Gastrocnemius medialis (tissue), 4 donors: ENCODE results near the gene SF3A1. TPM values are rescaled to one million over a fixed set of nuclear protein-coding genes. Genes with fewer than 3 reads are reported as not detected.

Experiments
- ATAC-seq, 2 donors: fragments of 150-250 bp; one replicate each; pipeline ENCODE4 v1.9.1; 2016
- DNase-seq, 2 donors: peaks; one replicate each; pipeline ENCODE4 v3.0.0-alpha.2; 2019
- H3K27ac ChIP-seq, 4 donors: fragments of 200-600 bp; sonication (generic); 1 replicate in 1 of 4; 2 replicates in 3 of 4; pipeline ENCODE4 v1.5.1; 2016 to 2018; ENCODE audit warnings: mild to moderate bottlenecking in 2 of 4, moderate library complexity in 1 of 4
- H3K27me3 ChIP-seq, 3 donors: fragments of 200-600 bp; sonication (generic) in 2 of 3; 1 replicate in 1 of 3; 2 replicates in 2 of 3; pipeline versions ENCODE4 v1.5.1 to v1.6.0; 2016 to 2019; ENCODE audit warnings: mild to moderate bottlenecking in 1 of 3, moderate library complexity in 1 of 3
- H3K36me3 ChIP-seq, 2 donors: fragments of 200-600 bp; sonication (generic) in 1 of 2; one replicate each; pipeline ENCODE4 v1.5.1; 2017 to 2018
- H3K4me1 ChIP-seq, 2 donors: fragments of 200-600 bp; sonication (generic) in 1 of 2; one replicate each; pipeline ENCODE4 v1.5.1; 2016 to 2017; ENCODE audit warnings: mild to moderate bottlenecking in 2 of 2
- H3K4me3 ChIP-seq, 4 donors: fragments of 200-600 bp; sonication (generic) in 3 of 4; 1 replicate in 1 of 4; 2 replicates in 3 of 4; pipeline ENCODE4 v1.5.1; 2016 to 2019; ENCODE audit warnings: mild to moderate bottlenecking in 2 of 4
- H3K9me3 ChIP-seq, 3 donors: fragments of 200-600 bp; sonication (generic) in 2 of 3; 1 replicate in 1 of 3; 2 replicates in 2 of 3; pipeline ENCODE4 v1.5.1; 2016 to 2019
- POLR2A ChIP-seq, 2 donors: fragments of 450-650 bp; IDR thresholded peaks; one replicate each; pipeline ENCODE4 v1.6.1; 2017; ENCODE audit warnings: antibody characterized with exemption in 2 of 2, mild to moderate bottlenecking in 2 of 2, moderate library complexity in 2 of 2
- in situ Hi-C, 4 donors: fragments of 200-750 bp; cut with MboI; loops; one replicate each; pipeline versions ENCODE4 v1.15.0 to v1.8.0; 2017; ENCODE audit warnings: low sequenced_read_pairs in 4 of 4
- intact Hi-C: fragments of 100-400 bp; cut with DNase I; formaldehyde crosslinking; loops from one replicate; pipeline ENCODE4 v1.15.1; 2023; ENCODE audit warnings: low total_unique reads
- total RNA-seq, 4 donors: library from RNA; depleted of rRNA; stranded (reverse); fragments of >200 nt; gene quantifications; one replicate each; pipeline versions ENCODE4 v1.1.0 to v1.2.3, GENCODE V29; 2016
- TF ChIP-seq, protein P1 (sequence below), 5 experiments: fragments of 450-650 bp in 3 of 5; fragments of 200-600 bp in 2 of 5; sonication (generic) in 2 of 5; IDR thresholded peaks in 4 of 5; conservative IDR thresholded peaks in 1 of 5; 1 replicate in 4 of 5; 2 replicates in 1 of 5; pipeline ENCODE4 v1.5.1; 2016 to 2019; ENCODE audit warnings: antibody characterized with exemption in 5 of 5, mild to moderate bottlenecking in 3 of 5, moderate library complexity in 3 of 5

Gene SF3A1
- total RNA-seq, 4 donors from 2014 or later: 36.0 to 145 (median 94.5) TPM

DNA sequence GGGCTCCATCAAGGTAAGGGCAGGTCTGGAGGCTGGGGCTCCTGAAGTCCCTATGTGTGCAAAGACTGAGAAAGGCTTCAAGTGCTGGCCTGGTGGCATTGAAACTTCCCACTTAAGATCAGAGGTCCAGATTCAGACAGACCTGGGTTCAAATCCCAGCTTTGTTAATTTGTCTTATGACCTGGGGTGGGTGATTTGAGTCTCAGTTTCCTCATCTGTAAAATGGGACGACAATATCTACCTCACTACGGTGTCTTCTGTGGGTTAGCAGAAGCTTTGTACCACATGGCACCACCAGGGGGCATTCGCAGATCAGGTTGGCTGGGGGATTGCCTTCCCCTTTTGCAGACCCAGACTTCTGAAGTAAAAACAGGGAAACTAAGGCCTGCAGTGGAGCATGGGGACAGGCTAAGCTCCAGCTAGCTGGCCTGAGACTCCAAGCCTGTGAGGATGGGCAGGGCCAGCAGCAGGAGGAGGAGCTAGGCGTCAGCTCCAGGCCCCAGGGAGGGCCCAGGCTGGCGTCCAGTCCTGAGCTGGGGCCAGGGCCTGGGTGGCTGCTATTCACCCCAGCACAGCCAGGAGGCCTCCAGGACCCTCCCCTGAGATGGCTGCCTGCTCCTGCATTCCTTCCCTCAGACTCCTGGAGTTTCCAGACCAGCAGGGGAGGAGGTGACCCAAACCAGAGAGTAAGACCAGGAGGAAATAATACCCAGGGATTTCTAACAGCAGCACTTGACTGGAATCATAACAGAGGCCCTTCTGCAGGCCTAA is 68.9 kb downstream of the SF3A1 start:
- Histone ChIP-seq H3K27me3 (no peaks in the 10 kb centered on the region), H3K27ac (peak overlapping the region; percentile 45 to 89 (median 84)), H3K36me3 (no peaks in the 10 kb centered on the region), H3K4me3 (peak overlapping the region; percentile 74 to 97 (median 90)), H3K9me3 (no peaks in the 10 kb centered on the region), H3K4me1 (peaks cover 22 to 26% of the 10 kb centered on the region in 2 donors)
- intact Hi-C loops: loop anchor here (1.0 to 10.0 kb wide), 4 partner anchors 25 to 197 kb away; partner anchors contain the start of genes RNF215 and SF3A1
- in situ Hi-C loops: loop anchor here in 2 of 4 donors (10.0 kb wide), 2 partner anchors 97 to 107 kb away; partner anchors contain the start of genes RNF215 (in 1 of the 2) and SEC14L2 (in 1 of the 2)
- DNase-seq (peak; percentile 47 to 72), ATAC-seq (peak; percentile 13 to 25)
- peak; percentile 13 to 40 for TF ChIP-seq POLR2A (IDR thresholded peaks at IDR 0.05)
- TF ChIP-seq, protein P1, sequence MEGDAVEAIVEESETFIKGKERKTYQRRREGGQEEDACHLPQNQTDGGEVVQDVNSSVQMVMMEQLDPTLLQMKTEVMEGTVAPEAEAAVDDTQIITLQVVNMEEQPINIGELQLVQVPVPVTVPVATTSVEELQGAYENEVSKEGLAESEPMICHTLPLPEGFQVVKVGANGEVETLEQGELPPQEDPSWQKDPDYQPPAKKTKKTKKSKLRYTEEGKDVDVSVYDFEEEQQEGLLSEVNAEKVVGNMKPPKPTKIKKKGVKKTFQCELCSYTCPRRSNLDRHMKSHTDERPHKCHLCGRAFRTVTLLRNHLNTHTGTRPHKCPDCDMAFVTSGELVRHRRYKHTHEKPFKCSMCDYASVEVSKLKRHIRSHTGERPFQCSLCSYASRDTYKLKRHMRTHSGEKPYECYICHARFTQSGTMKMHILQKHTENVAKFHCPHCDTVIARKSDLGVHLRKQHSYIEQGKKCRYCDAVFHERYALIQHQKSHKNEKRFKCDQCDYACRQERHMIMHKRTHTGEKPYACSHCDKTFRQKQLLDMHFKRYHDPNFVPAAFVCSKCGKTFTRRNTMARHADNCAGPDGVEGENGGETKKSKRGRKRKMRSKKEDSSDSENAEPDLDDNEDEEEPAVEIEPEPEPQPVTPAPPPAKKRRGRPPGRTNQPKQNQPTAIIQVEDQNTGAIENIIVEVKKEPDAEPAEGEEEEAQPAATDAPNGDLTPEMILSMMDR (IDR thresholded peaks at IDR 0.05 in 4 of 5, conservative IDR thresholded peaks at IDR 0.05 in 1 of 5): peak; percentile 70 to 82 (median 73)

DNA sequence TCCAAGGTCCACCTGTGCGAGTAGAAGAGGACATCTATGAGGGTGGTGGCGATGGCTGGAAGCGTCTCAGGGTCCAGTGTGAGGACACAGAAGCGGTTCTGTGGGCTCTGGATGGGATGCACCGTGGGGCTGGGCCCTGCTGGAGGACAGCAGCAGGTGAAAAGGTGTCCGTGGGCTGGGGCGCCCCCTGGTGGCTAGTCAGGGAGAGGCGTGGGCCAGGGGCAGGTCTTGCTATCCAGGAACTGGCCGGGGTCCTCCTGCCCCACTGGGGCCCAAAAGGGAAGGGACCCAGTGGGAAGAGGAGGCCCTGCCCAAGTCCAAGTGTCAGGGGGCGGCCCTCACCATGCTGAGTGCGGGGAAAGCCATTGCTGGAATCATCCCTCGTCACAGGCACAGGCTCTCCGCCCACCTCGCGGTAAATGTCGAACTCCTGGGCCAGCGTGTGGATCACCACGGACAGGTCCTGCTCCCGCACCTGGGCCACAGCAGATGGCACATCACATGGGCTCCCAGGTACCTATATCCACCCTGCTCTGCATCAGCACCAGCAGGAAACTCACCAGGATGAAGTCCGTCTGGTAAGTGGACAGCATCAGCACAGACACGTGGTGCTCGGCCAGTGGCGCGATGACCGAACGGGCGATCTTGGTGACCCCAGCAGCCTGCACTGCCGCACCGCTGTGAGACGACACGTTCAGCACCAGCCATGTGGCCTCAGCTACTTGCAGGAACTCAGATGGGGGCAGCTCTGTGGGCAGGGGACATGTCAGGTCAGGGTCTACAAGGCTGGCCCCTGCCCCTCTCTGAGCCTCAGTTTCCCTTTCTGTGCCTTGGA is 69.7 kb downstream of the SF3A1 start:
- TF ChIP-seq, protein P1 (IDR thresholded peaks at IDR 0.05 in 4 of 5, conservative IDR thresholded peaks at IDR 0.05 in 1 of 5): peak; percentile 38 to 85 (median 82)
- no peak for TF ChIP-seq POLR2A (IDR thresholded peaks at IDR 0.05)
- Histone ChIP-seq H3K9me3 (no peaks in the 10 kb centered on the region), H3K4me1 (peaks cover 22 to 26% of the 10 kb centered on the region in 2 donors), H3K27me3 (no peaks in the 10 kb centered on the region), H3K36me3 (no peaks in the 10 kb centered on the region), H3K27ac (no peak overlapping the region), H3K4me3 (no peak overlapping the region)
- intact Hi-C loops: loop anchor here (1.0 to 10.0 kb wide), 3 partner anchors 24 to 198 kb away; partner anchors contain the start of gene RNF215
- in situ Hi-C loops: loop anchor here in 2 of 4 donors (10.0 kb wide), 2 partner anchors 98 to 108 kb away; partner anchors contain the start of genes RNF215 (in 1 of the 2) and SEC14L2 (in 1 of the 2)
- DNase-seq: peak in 1 of 2 donors; percentile 45
- ATAC-seq: no peak

DNA sequence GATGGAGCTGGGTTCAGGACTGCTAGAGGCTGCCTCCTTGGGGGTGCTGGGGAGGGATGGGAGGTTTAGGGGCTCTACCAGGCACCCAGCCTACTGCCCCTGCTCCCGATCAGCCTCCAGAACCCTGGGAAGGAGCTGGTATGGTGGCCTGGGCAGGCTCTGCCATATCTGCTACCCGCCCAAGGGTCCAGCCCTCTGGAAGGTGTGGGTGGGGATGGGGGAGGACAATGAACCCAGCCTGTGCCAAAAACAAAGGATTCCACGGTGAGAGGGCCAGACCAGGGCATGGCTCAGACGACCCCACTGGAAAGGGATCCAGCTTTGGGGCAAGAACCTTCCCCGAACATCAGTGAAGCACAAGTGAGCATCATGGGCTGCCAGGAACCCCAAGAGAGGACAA is 70.4 kb downstream of the SF3A1 start:
- H3K4me1 ChIP-seq: peaks cover 15 to 23% of the 10 kb centered on the region in 2 donors
- no peaks in the 10 kb centered on the region for H3K36me3 ChIP-seq
- no peaks in the 10 kb centered on the region for H3K9me3 ChIP-seq
- intact Hi-C loops (loop anchor here (2.0 to 10.0 kb wide), 2 partner anchors 24 to 198 kb away; no protein-coding TSS in a partner anchor), in situ Hi-C loops (loop anchor here in 2 of 4 donors (10.0 kb wide), 2 partner anchors 98 to 108 kb away; partner anchors contain the start of genes RNF215 (in 1 of the 2) and SEC14L2 (in 1 of the 2))
- no peak overlapping the region for H3K4me3 ChIP-seq
- H3K27ac ChIP-seq: no peak overlapping the region
- TF ChIP-seq, protein P1 (IDR thresholded peaks at IDR 0.05 in 4 of 5, conservative IDR thresholded peaks at IDR 0.05 in 1 of 5): no peak
- no peak for TF ChIP-seq POLR2A (IDR thresholded peaks at IDR 0.05)
- ATAC-seq (no peak), DNase-seq (no peak)
- no peaks in the 10 kb centered on the region for H3K27me3 ChIP-seq

DNA sequence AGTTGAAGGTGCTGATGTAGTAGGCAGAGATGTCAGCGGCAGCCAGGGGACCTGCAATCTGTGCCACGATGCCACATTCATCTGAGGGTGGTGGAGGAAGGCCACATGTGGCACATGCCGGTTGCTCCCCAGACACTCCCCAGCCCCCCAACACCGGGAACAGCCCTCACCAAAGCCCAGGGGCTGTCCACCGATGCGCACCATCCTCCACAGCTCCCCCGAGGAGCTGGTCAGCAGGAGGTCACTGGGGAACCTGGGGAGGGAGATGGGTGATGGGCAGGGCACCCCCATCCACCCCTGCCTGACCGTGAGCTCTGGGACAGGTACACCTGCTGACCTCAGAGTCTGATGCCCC is 70.9 kb downstream of the SF3A1 start:
- no peak overlapping the region for H3K4me3 ChIP-seq
- H3K9me3 ChIP-seq: no peaks in the 10 kb centered on the region
- H3K4me1 ChIP-seq: peaks cover 10 to 23% of the 10 kb centered on the region in 2 donors
- no peaks in the 10 kb centered on the region for H3K36me3 ChIP-seq
- intact Hi-C loops (loop anchor here (2.0 to 10.0 kb wide), 2 partner anchors 23 to 199 kb away; no protein-coding TSS in a partner anchor), in situ Hi-C loops (loop anchor here in 2 of 4 donors (10.0 kb wide), 2 partner anchors 99 to 109 kb away; partner anchors contain the start of genes RNF215 (in 1 of the 2) and SEC14L2 (in 1 of the 2))
- no peak for DNase-seq
- no peak for ATAC-seq
- no peaks in the 10 kb centered on the region for H3K27me3 ChIP-seq
- TF ChIP-seq POLR2A (IDR thresholded peaks at IDR 0.05): no peak
- TF ChIP-seq, protein P1 (IDR thresholded peaks at IDR 0.05 in 4 of 5, conservative IDR thresholded peaks at IDR 0.05 in 1 of 5): no peak
- no peak overlapping the region for H3K27ac ChIP-seq
